NCI-H1092 treated with DMSO at 0.1 percent for 48 hours (cell line): ENCODE results near the gene IL31.

Source experiments
- DNase-seq: peaks from one replicate; lab custom pipeline; 2025; lab: John Stamatoyannopoulos, UW

IL31 gene

GRCh38 chr12:122155705-122156104 lies 18.3 kb downstream of the IL31 start:
- no peak for DNase-seq

GRCh38 chr12:122152754-122153153 lies 21.3 kb downstream of the IL31 start:
- no peak for DNase-seq

GRCh38 chr12:122150127-122150681 lies 23.8 kb downstream of the IL31 start:
- no peak for DNase-seq

GRCh38 chr12:122148657-122149056 lies 25.4 kb downstream of the IL31 start:
- no peak for DNase-seq

GRCh38 chr12:122147514-122148290 lies 26.3 kb downstream of the IL31 start:
- DNase-seq = no peak

- DNase-seq = no peak
These were observed 28.3 kb downstream of the IL31 start for GRCh38 chr12:122145505-122146330.

GRCh38 chr12:122144885-122145284 lies 29.1 kb downstream of the IL31 start:
- DNase-seq = no peak

- DNase-seq = no peak
These were observed 31.2 kb downstream of the IL31 start for GRCh38 chr12:122142857-122143256.

GRCh38 chr12:122141911-122142725 lies 31.9 kb downstream of the IL31 start:
- no peak for DNase-seq

GRCh38 chr12:122140467-122141257 lies 33.4 kb downstream of the IL31 start:
- DNase-seq = no peak

GRCh38 chr12:122139941-122140340 lies 34.1 kb downstream of the IL31 start:
- DNase-seq = no peak

GRCh38 chr12:122139266-122139665 lies 34.8 kb downstream of the IL31 start:
- DNase-seq = no peak

- no peak for DNase-seq
These were observed 35.4 kb downstream of the IL31 start for GRCh38 chr12:122138616-122139015.

GRCh38 chr12:122138181-122138580 lies 35.8 kb downstream of the IL31 start:
- DNase-seq = no peak

GRCh38 chr12:122137681-122138080 lies 36.3 kb downstream of the IL31 start:
- DNase-seq = no peak

GRCh38 chr12:122137229-122137628 lies 36.8 kb downstream of the IL31 start:
- DNase-seq = no peak

GRCh38 chr12:122135437-122136031 lies 38.5 kb downstream of the IL31 start:
- DNase-seq = no peak

- DNase-seq = no peak
These were observed 40.6 kb downstream of the IL31 start for GRCh38 chr12:122133192-122133950.

GRCh38 chr12:122130150-122130549 lies 43.9 kb downstream of the IL31 start:
- no peak for DNase-seq

- DNase-seq = no peak
These were observed 44.9 kb downstream of the IL31 start for GRCh38 chr12:122129131-122129530.
